ENCODE measurements around the gene TCEA2. TPM values are rescaled to one million over a fixed set of nuclear protein-coding genes. Genes with fewer than 3 reads are reported as not detected.

Gene TCEA2
- 32.3 to 48.6 TPM (median 44.4 TPM) in 5 replicates for total RNA-seq (2022; extraction: Qiagen RNA extraction; ENCODE audit: low read depth)

DNA sequence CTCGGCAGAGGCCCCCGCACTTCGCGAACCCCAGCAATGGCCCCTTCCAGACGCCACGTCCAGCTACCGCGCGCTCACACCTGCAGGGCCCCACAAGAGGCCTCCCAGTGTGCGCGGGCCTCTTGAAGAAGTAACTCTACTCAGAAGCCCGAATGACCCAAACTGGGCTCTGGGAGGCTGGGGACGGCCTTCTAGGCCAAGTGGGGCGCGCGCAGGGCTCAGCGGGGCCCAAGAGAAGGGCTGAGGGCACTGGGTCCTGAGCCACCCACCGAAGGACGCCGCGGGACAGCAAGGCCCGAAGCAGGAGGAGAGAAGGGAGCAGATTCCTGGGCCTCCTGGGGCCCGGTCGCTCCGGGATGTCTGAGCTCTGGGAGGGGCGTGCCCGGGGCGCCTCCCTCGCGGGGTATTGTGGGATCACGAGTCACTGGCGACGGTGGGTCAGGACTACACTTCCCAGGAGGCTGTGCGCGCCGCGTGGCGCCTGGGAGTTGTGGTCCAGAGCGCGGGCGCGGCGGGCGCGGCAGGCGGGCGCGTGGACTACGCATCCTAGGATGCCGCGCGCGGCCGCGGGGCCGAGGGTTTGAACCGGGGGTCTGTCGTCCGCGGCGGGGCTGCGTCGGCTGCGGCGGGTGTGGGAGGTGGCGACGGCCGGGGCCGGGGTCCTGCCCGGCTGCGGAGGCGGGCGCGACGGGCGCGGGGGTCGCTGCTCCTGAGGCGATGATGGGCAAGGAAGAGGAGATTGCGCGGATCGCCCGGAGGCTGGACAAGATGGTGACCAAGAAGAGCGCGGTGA, at the start of gene TCEA2:
TSS of gene TCEA2 (plus strand) at position 603 of the 793 bp plus-strand sequence. CDS start at position 718, 115 bp downstream.

DNA sequence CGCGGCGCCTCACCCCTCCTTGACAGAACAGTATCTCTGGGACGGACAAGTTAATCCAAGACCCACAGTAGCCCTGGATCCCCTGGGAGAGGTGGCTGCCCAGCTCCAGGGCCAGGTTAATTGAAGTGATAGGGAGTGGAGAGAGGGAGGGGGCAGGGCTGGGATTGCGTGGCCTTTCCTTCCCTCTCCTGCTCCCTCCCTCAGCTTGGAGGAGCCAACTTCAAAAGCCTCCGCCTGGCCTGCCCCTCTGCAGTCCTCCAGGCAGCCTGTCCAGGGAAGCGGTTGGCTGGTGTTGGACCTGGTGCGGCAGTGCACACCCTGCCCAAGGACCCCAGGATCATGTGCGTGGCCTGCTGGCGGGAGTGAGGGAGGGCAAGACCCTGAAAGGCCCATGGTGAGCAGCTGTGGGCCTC, 27.1 kb upstream of the TCEA2 start, which contains the start of gene C20orf204:
TSS of gene C20orf204 (plus strand) at position 250 of the 413 bp plus-strand sequence. CDS start at position 392, 142 bp downstream.

DNA sequence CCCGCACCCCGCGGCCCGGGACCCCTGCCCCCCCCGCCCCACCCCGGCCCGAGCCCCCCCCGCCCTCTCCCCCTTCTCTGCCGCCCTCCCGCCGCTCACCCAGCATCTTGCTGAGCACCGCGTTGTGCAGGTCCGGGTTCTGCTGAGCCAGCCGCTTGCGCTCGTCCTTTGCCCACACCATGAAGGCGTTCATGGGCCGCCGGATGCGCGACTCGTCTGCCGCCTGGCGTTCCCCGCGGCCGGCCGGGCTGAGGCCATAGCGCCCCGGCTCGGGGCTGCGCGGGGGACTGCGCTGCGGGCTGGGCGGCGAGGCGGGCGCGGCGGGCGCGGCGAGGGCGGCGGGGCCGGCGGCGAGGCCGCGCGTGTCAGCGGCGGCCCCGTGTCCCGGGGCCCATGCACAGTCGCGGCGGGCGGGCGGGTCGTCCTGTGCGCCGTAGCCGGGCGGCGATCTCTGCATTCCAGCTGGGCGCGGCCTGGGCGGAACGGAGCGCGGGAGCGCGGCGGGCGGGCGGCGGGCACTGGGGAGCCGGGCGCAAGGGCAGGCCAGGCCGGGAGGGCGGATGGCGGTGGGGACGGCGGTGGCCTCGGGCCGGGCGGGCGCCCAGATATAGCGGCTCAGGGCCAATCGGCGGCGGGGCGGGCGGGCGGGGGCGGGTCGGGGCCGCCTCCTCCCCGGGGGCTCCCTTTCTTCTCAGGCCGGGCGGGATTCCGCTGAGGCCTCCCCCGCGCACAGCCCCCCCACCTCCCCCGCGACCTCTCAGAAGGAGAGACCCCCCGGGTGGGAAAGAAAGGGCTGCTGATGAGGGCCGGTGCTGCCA, 13.7 kb upstream of the TCEA2 start, which contains the start of gene SOX18:
TSS of gene SOX18 (minus strand) at position 580 of the 818 bp plus-strand sequence. CDS start at position 457, 123 bp downstream.

DNA sequence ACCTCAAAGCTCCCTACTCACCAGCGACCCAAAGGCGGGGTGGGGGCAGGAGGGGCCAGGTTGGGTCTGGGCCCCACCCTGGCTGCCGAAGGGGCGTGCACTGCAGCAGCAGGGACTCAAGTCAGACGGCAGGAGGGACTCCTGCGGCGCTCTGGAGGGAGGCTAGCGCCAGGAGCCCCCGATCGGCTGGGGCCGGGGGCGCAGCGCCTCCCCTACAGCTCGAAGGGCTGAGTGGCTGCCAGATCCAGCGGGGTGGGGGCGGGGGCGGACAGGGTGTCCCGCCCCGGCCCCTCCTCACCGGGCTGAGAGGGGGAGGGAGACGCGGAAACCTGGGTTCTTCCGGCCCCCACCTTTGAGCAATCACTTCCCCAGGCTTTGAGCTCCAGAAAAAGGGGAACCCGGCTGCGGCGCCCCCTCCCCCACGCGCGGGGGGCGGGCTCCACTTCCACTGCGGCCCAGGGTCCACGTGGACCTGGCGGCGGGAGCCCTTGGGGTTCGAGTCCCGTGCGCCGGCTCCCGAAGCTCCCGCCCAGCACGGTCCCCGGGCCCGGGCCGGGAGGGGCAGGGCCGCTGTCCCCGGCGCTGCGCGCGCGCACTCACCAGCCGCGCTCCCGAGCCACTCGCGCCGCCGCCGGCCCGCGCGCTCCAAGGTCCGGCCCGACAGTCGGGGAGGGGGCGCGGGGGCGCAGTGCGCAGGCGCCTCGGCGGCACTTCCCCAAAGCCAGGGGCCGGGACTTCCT, 16.4 kb downstream of the TCEA2 start, which contains the start of gene RGS19:
TSS of gene RGS19 (minus strand) at position 246 of the 740 bp plus-strand sequence. CDS start 2,632 bp downstream, outside the sequence.

DNA sequence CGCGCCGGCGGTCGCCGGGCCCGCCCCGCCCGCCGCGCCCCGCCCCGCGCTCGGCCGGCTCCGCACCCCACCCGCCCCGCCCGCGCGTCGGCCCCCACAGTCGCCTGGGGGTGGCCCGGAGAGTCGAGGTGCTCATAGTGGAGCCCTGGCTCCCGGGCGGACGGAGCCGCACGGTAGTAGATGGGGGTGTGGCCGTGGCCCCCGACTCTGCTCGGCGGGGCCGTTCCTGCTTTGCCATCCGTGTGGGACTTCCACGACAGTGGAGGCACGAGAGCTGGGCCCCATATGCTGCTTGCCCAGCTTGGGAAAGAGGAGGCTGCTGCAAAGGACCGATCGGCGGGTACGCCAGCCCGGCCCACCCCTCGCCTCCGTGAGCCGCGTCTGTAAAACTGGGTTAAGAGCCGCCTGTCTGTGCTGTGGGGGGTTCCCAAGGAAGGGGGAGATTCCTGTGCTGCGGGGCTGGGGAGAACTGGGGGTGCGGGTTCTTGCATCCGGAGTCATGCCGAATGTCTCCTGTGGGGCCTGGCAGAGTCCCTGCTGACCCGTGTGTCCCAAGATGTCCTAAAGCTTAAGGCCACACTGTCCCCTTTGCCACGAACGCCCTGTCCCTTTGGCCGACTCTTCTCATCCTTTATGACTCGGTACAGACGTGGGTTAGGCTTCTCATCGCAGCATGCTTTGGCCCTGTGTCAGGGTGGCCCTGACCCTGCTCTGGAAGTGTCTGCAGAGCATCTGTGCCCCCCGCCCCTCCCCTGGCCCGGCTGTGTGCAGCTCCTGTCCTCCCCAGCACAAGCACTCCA, 17.2 kb downstream of the TCEA2 start, which contains the start of gene OPRL1:
TSS of gene OPRL1 (plus strand) at position 70 of the 800 bp plus-strand sequence. CDS start 12,639 bp downstream, outside the sequence.

DNA sequence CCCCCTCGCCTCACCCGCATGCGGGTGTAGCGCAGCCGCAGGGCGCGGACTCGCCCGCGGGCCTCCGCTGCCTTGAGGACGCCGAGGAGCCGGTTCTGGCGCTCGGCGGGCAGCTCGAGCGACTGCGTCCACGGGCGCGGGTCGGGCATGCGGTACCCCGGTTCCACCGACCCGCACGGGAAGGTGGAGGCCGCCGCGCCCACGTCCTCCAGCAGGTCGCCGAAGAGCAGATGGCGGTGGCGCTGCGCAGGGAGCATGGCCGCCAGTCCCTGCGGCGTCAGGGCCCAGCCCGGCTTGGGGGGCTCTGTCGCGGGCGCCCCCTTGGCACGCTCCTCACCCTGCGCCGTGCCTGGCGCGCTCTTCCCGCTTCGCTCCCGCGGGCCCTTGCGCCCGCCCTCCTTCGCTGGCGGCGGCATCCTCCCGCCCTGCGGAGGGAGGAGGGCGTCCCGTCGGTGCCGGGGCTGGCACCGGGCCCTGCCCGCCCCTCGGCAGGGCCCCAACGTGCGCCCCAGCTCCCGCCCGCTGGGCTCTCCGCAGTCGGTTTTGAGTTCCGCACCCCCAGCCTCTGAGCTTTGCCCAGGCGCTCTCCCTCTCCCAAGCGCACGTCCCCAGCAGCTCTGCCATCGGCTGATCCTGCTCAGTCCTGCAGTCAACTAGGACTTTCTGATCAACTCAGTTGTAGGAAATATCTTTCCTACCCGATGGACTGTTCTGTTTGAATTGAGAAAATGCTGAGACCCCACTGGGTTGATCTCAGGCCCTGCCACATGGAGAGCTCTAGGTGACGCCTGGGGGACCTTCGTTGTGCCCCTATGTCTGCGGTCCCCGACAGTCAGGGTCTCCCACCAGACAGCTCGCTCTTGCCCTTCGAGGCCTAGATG, 21.0 kb downstream of the TCEA2 start, which contains the start of gene LKAAEAR1:
TSS of gene LKAAEAR1 (minus strand) at position 595 of the 881 bp plus-strand sequence. CDS start at position 416, 179 bp downstream.

GRCh38 chr20:64106981-64107735, 44.2 kb downstream of the TCEA2 start, which contains the start of gene NPBWR2:
TSS of gene NPBWR2 (minus strand) at chr20:64107565. CDS start at chr20:64106831, 734 bp downstream.

Other genes with a start within 250 kb of the TCEA2 start
- gene ZBTB46, start 231.9 kb upstream of the TCEA2 start, total RNA-seq (2022; extraction: Qiagen RNA extraction; ENCODE audit: low read depth) = 0.66 to 0.86 TPM (median 0.78 TPM) in 5 replicates
- gene ABHD16B, start 201.7 kb upstream of the TCEA2 start, total RNA-seq (2022; extraction: Qiagen RNA extraction; ENCODE audit: low read depth) = not detected in 5 replicates
- 126 to 136 TPM (median 130 TPM) in 5 replicates for gene TPD52L2, start 197.9 kb upstream of the TCEA2 start, total RNA-seq (2022; extraction: Qiagen RNA extraction; ENCODE audit: low read depth)
- 23.7 to 30.3 TPM (median 28.4 TPM) in 5 replicates for gene DNAJC5, start 168.1 kb upstream of the TCEA2 start, total RNA-seq (2022; extraction: Qiagen RNA extraction; ENCODE audit: low read depth)
- 24.4 to 35.3 TPM (median 32.2 TPM) in 5 replicates for gene UCKL1, start 106.8 kb upstream of the TCEA2 start, total RNA-seq (2022; extraction: Qiagen RNA extraction; ENCODE audit: low read depth)
- gene ZNF512B, start 93.3 kb upstream of the TCEA2 start, total RNA-seq (2022; extraction: Qiagen RNA extraction; ENCODE audit: low read depth) = 9.1 to 12.4 TPM (median 11.8 TPM) in 5 replicates
- not detected in 5 replicates for gene SAMD10, start 83.6 kb upstream of the TCEA2 start, total RNA-seq (2022; extraction: Qiagen RNA extraction; ENCODE audit: low read depth)
- gene PRPF6, start 82.1 kb upstream of the TCEA2 start, total RNA-seq (2022; extraction: Qiagen RNA extraction; ENCODE audit: low read depth) = 49.9 to 54.3 TPM (median 53.6 TPM) in 5 replicates
- 0.33 to 0.64 TPM (median 0.57 TPM) in 5 replicates for gene C20orf204, start 27.0 kb upstream of the TCEA2 start, total RNA-seq (2022; extraction: Qiagen RNA extraction; ENCODE audit: low read depth)
- gene SOX18, start 13.6 kb upstream of the TCEA2 start, total RNA-seq (2022; extraction: Qiagen RNA extraction; ENCODE audit: low read depth) = 1.7 to 2.6 TPM (median 2.2 TPM) in 5 replicates
- 17.9 to 32.1 TPM (median 28.1 TPM) in 5 replicates for gene RGS19, start 16.3 kb downstream of the TCEA2 start, total RNA-seq (2022; extraction: Qiagen RNA extraction; ENCODE audit: low read depth)
- 0.70 to 0.88 TPM (median 0.75 TPM) in 5 replicates for gene OPRL1, start 16.9 kb downstream of the TCEA2 start, total RNA-seq (2022; extraction: Qiagen RNA extraction; ENCODE audit: low read depth)
- 0.95 to 2.2 TPM (median 1.1 TPM) in 5 replicates for gene LKAAEAR1, start 21.2 kb downstream of the TCEA2 start, total RNA-seq (2022; extraction: Qiagen RNA extraction; ENCODE audit: low read depth)
- gene NPBWR2, start 44.4 kb downstream of the TCEA2 start, total RNA-seq (2022; extraction: Qiagen RNA extraction; ENCODE audit: low read depth) = not detected in 5 replicates
- 0.09 to 0.28 TPM (median 0.14 TPM) in 4 of 5 replicates, not detected in the other for gene MYT1, start 101.3 kb downstream of the TCEA2 start, total RNA-seq (2022; extraction: Qiagen RNA extraction; ENCODE audit: low read depth)
- 8.3 to 13.2 TPM (median 11.7 TPM) in 5 replicates for gene PCMTD2, start 192.6 kb downstream of the TCEA2 start, total RNA-seq (2022; extraction: Qiagen RNA extraction; ENCODE audit: low read depth)